ENCODE measurements around the gene RPL10.

The RPL10 gene

DNA sequence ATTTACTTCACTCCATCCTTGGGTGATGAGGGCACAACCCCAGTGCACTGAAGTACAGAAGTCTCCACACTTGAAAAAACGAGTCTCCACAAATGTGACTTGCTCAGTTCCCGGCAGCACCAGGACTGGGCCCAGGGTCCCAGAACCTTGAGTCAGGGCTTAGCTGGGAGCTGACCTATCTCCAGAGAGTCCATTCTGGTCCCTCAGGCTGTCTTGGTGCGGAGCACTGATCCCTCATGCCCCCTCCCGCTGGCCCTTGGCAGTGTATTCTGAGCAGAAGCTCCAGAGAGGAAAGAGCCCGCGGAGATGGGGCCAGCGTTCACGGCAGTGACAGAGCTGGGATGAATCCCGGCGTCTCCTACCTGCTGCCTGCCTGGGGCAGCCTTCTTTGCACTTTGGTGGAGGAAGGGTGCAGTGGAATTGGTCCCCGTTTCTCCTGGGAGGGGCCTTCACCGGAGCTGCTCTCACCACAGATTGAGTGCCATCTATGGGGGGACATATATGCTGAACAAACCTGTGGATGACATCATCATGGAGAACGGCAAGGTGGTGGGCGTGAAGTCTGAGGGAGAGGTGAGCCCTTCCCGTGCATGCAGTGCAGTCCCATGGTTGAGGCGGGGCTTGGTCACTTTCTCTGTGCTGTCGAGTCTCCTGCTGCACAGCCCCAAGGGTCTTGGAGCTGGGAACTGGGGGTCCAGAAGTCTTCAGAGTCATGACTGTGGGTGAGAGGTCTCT is 42.6 kb downstream of the RPL10 start:
- Histone ChIP-seq H3K4me2 (ENCODE audit: low read length) (no peak overlapping the region), H3K9me3 (replicated peaks; ENCODE audit: low read length) (no peaks in the 10 kb centered on the region), H3K4me1 (ENCODE audit: control insufficient read depth, insufficient read depth, low read length) (peaks cover 23% of the 10 kb centered on the region), H3K27me3 (ENCODE audit: control insufficient read depth, insufficient read depth, low read length) (no peaks in the 10 kb centered on the region), H3K4me3 (ENCODE audit: low read length) (no peak overlapping the region), H3K36me3 (ENCODE audit: insufficient read depth, low read length) (peaks cover 29% of the 10 kb centered on the region), H3K9ac (ENCODE audit: low read depth, low read length) (no peak overlapping the region)

DNA sequence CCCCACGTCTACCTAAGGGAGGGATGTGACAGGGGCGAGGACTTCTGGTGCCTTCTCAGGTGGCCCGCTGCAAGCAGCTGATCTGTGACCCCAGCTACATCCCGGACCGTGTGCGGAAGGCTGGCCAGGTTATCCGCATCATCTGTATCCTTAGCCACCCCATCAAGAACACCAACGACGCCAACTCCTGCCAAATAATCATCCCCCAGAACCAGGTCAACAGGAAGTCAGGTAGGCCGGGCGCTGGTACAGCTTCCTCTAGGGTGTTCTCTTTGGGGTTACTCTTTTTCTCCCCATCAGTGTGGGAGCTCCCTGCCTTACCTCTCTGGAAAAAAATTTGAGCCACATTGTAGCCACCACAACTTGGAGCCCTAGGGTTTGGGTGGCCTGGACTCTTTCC is 43.4 kb downstream of the RPL10 start:
- H3K9ac ChIP-seq (ENCODE audit: low read depth, low read length): no peak overlapping the region
- peaks cover 20% of the 10 kb centered on the region for H3K4me1 ChIP-seq (ENCODE audit: control insufficient read depth, insufficient read depth, low read length)
- H3K4me2 ChIP-seq (ENCODE audit: low read length): no peak overlapping the region
- H3K36me3 ChIP-seq (ENCODE audit: insufficient read depth, low read length): peaks cover 31% of the 10 kb centered on the region
- H3K27me3 ChIP-seq (ENCODE audit: control insufficient read depth, insufficient read depth, low read length): no peaks in the 10 kb centered on the region
- no peaks in the 10 kb centered on the region for H3K9me3 ChIP-seq (replicated peaks; ENCODE audit: low read length)
- H3K4me3 ChIP-seq (ENCODE audit: low read length): no peak overlapping the region

DNA sequence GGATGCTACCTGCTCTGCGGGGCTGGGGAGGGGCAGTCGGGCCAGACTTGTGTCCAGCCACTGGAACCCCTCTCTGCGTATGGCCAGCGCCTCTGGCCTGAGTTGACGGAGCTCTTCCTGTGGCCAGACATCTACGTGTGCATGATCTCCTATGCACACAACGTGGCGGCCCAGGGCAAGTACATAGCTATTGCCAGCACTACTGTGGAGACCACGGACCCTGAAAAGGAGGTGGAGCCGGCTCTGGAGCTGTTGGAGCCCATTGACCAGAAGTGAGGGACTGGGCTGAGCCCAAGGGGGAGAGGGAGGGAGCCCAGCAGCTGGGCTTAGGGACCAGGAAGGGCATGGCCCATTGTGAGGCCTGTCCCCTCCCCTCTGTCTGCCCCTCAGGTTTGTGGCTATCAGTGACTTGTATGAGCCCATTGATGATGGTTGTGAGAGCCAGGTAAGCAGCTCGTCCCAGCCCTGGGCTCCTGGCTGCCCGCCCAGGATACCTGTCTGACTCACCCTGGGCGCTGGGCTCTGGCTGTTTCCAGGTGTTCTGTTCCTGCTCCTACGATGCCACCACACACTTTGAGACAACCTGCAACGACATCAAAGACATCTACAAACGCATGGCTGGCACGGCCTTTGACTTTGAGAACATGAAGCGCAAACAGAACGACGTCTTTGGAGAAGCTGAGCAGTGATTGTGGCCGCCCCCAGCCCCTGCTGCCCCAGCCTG is 44.0 kb downstream of the RPL10 start:
- no peak overlapping the region for H3K4me3 ChIP-seq (ENCODE audit: low read length)
- H3K9ac ChIP-seq (ENCODE audit: low read depth, low read length): no peak overlapping the region
- H3K36me3 ChIP-seq (ENCODE audit: insufficient read depth, low read length): peaks cover 33% of the 10 kb centered on the region
- no peaks in the 10 kb centered on the region for H3K9me3 ChIP-seq (replicated peaks; ENCODE audit: low read length)
- peaks cover 20% of the 10 kb centered on the region for H3K4me1 ChIP-seq (ENCODE audit: control insufficient read depth, insufficient read depth, low read length)
- no peaks in the 10 kb centered on the region for H3K27me3 ChIP-seq (ENCODE audit: control insufficient read depth, insufficient read depth, low read length)
- no peak overlapping the region for H3K4me2 ChIP-seq (ENCODE audit: low read length)

DNA sequence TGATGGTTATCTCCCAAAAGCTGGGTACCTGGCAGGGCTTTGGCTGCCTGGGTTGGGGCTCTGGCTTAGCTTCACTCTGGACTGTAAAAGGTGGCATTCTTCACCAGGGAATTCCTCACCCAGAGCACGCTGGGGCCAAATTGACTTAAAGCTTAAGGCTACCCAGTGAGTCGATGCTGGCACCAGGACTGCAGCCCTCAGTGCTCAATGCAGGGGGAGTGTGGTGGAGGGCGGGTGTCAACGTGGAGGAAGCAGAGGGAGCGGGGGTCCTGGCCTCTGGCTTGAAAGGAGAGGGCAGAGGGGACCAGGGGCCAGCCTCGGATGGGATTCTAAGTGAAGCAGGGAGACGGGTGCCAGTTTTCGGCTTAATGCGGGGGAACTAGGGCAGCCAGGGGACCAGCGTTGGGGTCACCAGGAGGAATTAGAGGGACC is 45.3 kb downstream of the RPL10 start:
- peaks cover 16% of the 10 kb centered on the region for H3K4me1 ChIP-seq (ENCODE audit: control insufficient read depth, insufficient read depth, low read length)
- H3K36me3 ChIP-seq (ENCODE audit: insufficient read depth, low read length): peaks cover 35% of the 10 kb centered on the region
- peak overlapping the region; percentile 57 for H3K4me3 ChIP-seq (ENCODE audit: low read length)
- no peaks in the 10 kb centered on the region for H3K9me3 ChIP-seq (replicated peaks; ENCODE audit: low read length)
- no peaks in the 10 kb centered on the region for H3K27me3 ChIP-seq (ENCODE audit: control insufficient read depth, insufficient read depth, low read length)
- H3K9ac ChIP-seq (ENCODE audit: low read depth, low read length): peak overlapping the region; percentile 68
- H3K4me2 ChIP-seq (ENCODE audit: low read length): peak overlapping the region; percentile 81

DNA sequence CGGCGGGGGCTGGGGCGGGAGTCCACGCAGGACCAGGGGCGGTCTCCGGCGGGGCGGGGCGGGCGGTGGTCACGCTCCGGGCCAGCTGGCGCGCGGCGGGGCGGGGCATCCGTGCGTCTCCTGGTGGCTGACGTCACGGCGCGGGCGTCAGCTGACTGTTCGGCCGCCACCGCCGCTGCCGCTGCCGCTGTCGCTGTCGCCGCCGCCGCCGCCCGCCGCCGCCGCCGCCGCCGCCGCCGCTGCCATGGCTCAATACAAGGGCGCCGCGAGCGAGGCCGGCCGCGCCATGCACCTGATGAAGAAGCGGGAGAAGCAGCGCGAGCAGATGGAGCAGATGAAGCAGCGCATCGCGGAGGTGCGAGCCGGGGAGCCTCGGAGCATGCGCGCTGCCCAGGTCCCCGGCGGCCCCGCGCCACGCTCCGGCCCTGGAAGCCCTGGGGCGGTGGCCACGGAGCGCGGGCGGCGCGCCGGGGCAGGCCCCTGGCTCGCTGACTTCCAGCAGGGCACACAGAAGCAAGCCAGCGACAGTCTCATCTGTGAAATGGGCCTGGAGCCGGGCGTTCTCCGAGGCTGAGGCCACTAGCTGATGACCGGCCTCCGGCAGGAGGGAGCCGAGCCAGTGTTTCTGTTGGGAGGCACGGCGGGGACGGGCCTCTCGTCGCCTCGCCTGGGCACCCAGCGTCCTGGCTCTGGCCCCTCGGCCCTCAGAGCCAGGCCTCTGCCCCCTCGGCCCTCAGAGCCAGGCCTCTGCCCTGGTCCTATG is 46.0 kb downstream of the RPL10 start, which contains the start of gene FAM50A:
FAM50A (plus strand) TSS at position 150 of the 763 bp plus-strand sequence; CDS start at position 245, 95 bp downstream.
- H3K4me1 ChIP-seq (ENCODE audit: control insufficient read depth, insufficient read depth, low read length): peaks cover 12% of the 10 kb centered on the region
- peak within 1 kb of the TSS; percentile 81 for H3K4me3 ChIP-seq (ENCODE audit: low read length)
- no peaks in the 10 kb centered on the region for H3K9me3 ChIP-seq (replicated peaks; ENCODE audit: low read length)
- H3K9ac ChIP-seq (ENCODE audit: low read depth, low read length): peak within 1 kb of the TSS; percentile 91
- no peaks in the 10 kb centered on the region for H3K27me3 ChIP-seq (ENCODE audit: control insufficient read depth, insufficient read depth, low read length)
- H3K4me2 ChIP-seq (ENCODE audit: low read length): peak within 1 kb of the TSS; percentile 91
- H3K36me3 ChIP-seq (ENCODE audit: insufficient read depth, low read length): peaks cover 33% of the 10 kb centered on the region

DNA sequence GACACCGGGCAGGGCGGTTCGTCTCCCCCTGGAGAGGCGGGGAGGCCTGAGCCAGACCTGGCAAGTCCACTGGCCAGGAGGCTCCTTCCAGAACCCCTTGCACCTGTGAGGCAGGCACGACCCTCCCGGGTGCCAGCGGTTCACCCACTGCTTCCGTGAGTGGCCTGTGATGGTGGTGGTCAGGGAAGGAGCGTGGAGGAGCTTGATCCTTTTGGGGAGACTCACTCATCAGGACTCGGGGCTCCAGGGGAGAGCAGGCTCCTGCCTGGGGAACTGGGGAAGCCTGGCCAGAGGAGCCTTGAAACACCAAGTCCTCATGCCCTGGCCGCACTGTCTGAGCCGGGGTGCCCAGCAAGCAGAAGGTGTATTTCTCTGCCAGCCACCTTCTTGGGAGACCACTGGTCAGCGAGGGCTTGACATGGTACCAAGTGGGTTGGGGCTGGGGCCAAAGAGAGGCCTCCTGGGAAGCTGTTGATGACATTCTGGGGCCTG is 46.6 kb downstream of the RPL10 start:
- Histone ChIP-seq H3K4me1 (ENCODE audit: control insufficient read depth, insufficient read depth, low read length) (peaks cover 12% of the 10 kb centered on the region), H3K36me3 (ENCODE audit: insufficient read depth, low read length) (peaks cover 36% of the 10 kb centered on the region), H3K27me3 (ENCODE audit: control insufficient read depth, insufficient read depth, low read length) (no peaks in the 10 kb centered on the region), H3K4me3 (ENCODE audit: low read length) (peak overlapping the region; percentile 81), H3K4me2 (ENCODE audit: low read length) (peak overlapping the region; percentile 91), H3K9ac (ENCODE audit: low read depth, low read length) (peak overlapping the region; percentile 91), H3K9me3 (replicated peaks; ENCODE audit: low read length) (no peaks in the 10 kb centered on the region)

DNA sequence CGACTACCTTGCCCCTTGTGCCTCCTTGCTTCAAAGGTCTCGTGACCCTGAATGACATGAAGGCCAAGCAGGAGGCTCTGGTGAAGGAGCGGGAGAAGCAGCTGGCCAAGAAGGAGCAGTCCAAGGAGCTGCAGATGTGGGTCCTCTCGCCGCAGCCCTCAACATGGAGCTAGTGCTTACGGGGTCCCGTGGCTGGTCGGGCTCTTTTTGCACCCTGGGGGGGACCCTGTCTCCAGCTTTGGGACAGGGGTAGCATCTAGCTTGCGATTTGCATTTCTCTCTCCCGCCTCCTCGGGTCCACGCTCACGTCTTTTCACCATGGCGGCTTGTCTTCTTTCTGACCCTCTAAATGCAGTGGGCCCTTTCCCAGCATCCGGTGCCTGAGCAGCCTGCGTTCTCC is 47.6 kb downstream of the RPL10 start:
- H3K36me3 ChIP-seq (ENCODE audit: insufficient read depth, low read length): peaks cover 35% of the 10 kb centered on the region
- H3K9me3 ChIP-seq (replicated peaks; ENCODE audit: low read length): no peaks in the 10 kb centered on the region
- H3K4me1 ChIP-seq (ENCODE audit: control insufficient read depth, insufficient read depth, low read length): peaks cover 12% of the 10 kb centered on the region
- no peak overlapping the region for H3K9ac ChIP-seq (ENCODE audit: low read depth, low read length)
- peak overlapping the region; percentile 81 for H3K4me3 ChIP-seq (ENCODE audit: low read length)
- peak overlapping the region; percentile 91 for H3K4me2 ChIP-seq (ENCODE audit: low read length)
- no peaks in the 10 kb centered on the region for H3K27me3 ChIP-seq (ENCODE audit: control insufficient read depth, insufficient read depth, low read length)

DNA sequence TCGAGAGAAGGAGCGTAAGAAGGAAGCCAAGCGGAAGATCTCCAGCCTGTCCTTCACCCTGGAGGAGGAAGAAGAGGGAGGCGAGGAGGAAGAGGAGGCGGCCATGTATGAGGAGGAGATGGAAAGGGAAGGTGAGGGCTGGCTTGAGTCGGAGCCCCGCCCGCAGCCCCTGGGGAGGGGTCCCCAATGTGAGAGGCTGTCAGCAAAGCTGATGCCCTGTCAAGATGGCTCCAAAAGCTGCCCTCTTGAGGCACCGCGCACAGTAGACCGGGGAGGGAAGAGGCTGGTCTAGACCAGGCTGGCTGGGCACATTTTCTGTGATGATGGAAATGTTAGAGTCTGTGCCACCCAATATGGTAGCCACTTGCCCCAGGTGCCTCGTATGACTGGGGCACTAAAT is 48.3 kb downstream of the RPL10 start:
- H3K9me3 ChIP-seq (replicated peaks; ENCODE audit: low read length): no peaks in the 10 kb centered on the region
- no peak overlapping the region for H3K9ac ChIP-seq (ENCODE audit: low read depth, low read length)
- peaks cover 12% of the 10 kb centered on the region for H3K4me1 ChIP-seq (ENCODE audit: control insufficient read depth, insufficient read depth, low read length)
- H3K36me3 ChIP-seq (ENCODE audit: insufficient read depth, low read length): peaks cover 35% of the 10 kb centered on the region
- H3K4me2 ChIP-seq (ENCODE audit: low read length): no peak overlapping the region
- H3K4me3 ChIP-seq (ENCODE audit: low read length): no peak overlapping the region
- H3K27me3 ChIP-seq (ENCODE audit: control insufficient read depth, insufficient read depth, low read length): no peaks in the 10 kb centered on the region

DNA sequence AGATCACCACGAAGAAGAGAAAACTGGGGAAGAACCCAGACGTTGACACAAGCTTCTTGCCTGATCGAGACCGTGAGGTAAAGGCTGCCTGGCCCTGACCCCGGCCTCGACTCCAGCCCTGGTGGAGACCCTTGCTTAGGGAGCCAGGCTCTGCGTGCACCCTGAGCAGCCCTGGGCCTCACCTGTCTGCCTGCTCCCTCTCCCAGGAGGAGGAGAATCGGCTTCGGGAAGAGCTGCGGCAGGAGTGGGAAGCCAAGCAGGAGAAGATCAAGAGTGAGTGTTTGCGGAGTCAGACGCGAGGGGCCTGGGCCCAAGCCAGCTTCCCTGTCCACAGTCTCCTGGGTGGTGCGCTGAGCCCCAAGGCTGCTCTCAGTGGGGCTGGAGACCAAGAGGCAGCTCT is 50.3 kb downstream of the RPL10 start:
- H3K4me1 ChIP-seq (ENCODE audit: control insufficient read depth, insufficient read depth, low read length): peaks cover 12% of the 10 kb centered on the region
- no peaks in the 10 kb centered on the region for H3K9me3 ChIP-seq (replicated peaks; ENCODE audit: low read length)
- H3K9ac ChIP-seq (ENCODE audit: low read depth, low read length): no peak overlapping the region
- no peak overlapping the region for H3K4me3 ChIP-seq (ENCODE audit: low read length)
- H3K36me3 ChIP-seq (ENCODE audit: insufficient read depth, low read length): peaks cover 33% of the 10 kb centered on the region
- H3K27me3 ChIP-seq (ENCODE audit: control insufficient read depth, insufficient read depth, low read length): no peaks in the 10 kb centered on the region
- no peak overlapping the region for H3K4me2 ChIP-seq (ENCODE audit: low read length)

DNA sequence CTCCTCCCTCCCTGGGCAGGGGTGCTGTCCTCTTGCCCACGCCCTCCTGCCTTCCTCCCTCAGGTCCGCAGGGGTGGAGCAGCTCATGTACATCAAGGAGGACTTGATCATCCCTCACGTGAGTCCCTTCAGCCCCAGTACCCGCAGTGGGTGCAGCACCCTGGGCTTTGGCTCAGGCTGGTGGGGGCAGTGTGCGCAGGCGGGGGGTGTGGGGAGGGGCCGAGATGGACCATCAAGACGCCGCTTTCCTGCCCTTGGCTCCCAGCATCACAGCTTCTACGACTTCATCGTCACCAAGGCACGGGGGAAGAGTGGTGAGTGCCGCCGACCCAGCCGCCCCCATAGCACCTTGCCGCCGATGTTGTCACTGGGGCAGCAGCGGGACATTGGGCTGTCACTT is 51.4 kb downstream of the RPL10 start:
- Histone ChIP-seq H3K4me1 (ENCODE audit: control insufficient read depth, insufficient read depth, low read length) (peaks cover 12% of the 10 kb centered on the region), H3K9me3 (replicated peaks; ENCODE audit: low read length) (no peaks in the 10 kb centered on the region), H3K9ac (ENCODE audit: low read depth, low read length) (no peak overlapping the region), H3K36me3 (ENCODE audit: insufficient read depth, low read length) (peaks cover 33% of the 10 kb centered on the region), H3K4me3 (ENCODE audit: low read length) (no peak overlapping the region), H3K27me3 (ENCODE audit: control insufficient read depth, insufficient read depth, low read length) (no peaks in the 10 kb centered on the region), H3K4me2 (ENCODE audit: low read length) (no peak overlapping the region)

DNA sequence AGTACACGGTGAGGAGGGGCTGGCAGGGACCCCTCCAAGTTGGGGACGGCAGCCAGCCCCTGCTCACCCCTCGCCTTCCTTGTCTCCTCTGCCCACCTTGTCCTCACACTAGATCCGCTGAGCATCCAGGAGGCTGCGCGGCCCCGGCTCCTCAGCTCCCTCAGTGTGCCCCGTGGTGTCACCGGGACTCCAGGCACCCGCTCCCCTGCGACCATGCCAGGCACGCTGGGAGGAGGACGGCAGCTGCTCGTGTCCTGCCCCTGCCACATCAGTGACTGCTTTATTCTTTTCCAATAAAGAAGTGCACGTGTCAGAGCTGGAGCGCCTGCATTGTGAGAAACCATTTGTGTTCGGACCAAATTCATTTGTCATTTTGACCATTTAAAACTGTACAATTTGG is 52.1 kb downstream of the RPL10 start:
- Histone ChIP-seq H3K27me3 (ENCODE audit: control insufficient read depth, insufficient read depth, low read length) (no peaks in the 10 kb centered on the region), H3K9me3 (replicated peaks; ENCODE audit: low read length) (no peaks in the 10 kb centered on the region), H3K9ac (ENCODE audit: low read depth, low read length) (no peak overlapping the region), H3K4me3 (ENCODE audit: low read length) (no peak overlapping the region), H3K36me3 (ENCODE audit: insufficient read depth, low read length) (peaks cover 33% of the 10 kb centered on the region), H3K4me1 (ENCODE audit: control insufficient read depth, insufficient read depth, low read length) (peaks cover 5% of the 10 kb centered on the region), H3K4me2 (ENCODE audit: low read length) (no peak overlapping the region)
